ENCODE measurements around the gene SP4.

SP4 gene

GRCh38 chr7:21427871-21428658 is at the start of gene SP4:
SP4 (plus strand) TSS chr7:21428083; CDS start chr7:21428252, 169 bp downstream.
- Histone ChIP-seq H3K4me3 (ENCODE audit: low read depth, low read length) (peak within 1 kb of the TSS; percentile 97), H3K4me2 (ENCODE audit: low read length) (peak within 1 kb of the TSS; percentile 98), H3K36me3 (ENCODE audit: control insufficient read depth, insufficient read depth, low read length) (no peaks in the 10 kb centered on the region), H2AFZ (peak within 1 kb of the TSS; percentile 85), H3K4me1 (peaks cover 3% of the 10 kb centered on the region), H3K9me3 (ENCODE audit: control insufficient read depth, low read length) (no peaks in the 10 kb centered on the region), H3K27me3 (ENCODE audit: control insufficient read depth, insufficient read depth, low read length) (no peaks in the 10 kb centered on the region), H3K79me2 (peaks cover 10% of the 10 kb centered on the region), H3K27ac (peak within 1 kb of the TSS; percentile 84), H3K9ac (peak within 1 kb of the TSS; percentile 20)
- TF ChIP-seq, protein P1, sequence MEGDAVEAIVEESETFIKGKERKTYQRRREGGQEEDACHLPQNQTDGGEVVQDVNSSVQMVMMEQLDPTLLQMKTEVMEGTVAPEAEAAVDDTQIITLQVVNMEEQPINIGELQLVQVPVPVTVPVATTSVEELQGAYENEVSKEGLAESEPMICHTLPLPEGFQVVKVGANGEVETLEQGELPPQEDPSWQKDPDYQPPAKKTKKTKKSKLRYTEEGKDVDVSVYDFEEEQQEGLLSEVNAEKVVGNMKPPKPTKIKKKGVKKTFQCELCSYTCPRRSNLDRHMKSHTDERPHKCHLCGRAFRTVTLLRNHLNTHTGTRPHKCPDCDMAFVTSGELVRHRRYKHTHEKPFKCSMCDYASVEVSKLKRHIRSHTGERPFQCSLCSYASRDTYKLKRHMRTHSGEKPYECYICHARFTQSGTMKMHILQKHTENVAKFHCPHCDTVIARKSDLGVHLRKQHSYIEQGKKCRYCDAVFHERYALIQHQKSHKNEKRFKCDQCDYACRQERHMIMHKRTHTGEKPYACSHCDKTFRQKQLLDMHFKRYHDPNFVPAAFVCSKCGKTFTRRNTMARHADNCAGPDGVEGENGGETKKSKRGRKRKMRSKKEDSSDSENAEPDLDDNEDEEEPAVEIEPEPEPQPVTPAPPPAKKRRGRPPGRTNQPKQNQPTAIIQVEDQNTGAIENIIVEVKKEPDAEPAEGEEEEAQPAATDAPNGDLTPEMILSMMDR (IDR thresholded peaks at IDR 0.05): no peak

- no peak overlapping the region for H3K4me2 ChIP-seq (ENCODE audit: low read length)
- no peaks in the 10 kb centered on the region for H3K9me3 ChIP-seq (ENCODE audit: control insufficient read depth, low read length)
- H3K4me3 ChIP-seq (ENCODE audit: low read depth, low read length): no peak overlapping the region
- no peak overlapping the region for H3K27ac ChIP-seq
- no peak overlapping the region for H3K9ac ChIP-seq
- H3K79me2 ChIP-seq: no peaks in the 10 kb centered on the region
- no peaks in the 10 kb centered on the region for H3K27me3 ChIP-seq (ENCODE audit: control insufficient read depth, insufficient read depth, low read length)
- H3K36me3 ChIP-seq (ENCODE audit: control insufficient read depth, insufficient read depth, low read length): no peaks in the 10 kb centered on the region
- TF ChIP-seq, protein P1 (IDR thresholded peaks at IDR 0.05): no peak
- H3K4me1 ChIP-seq: no peaks in the 10 kb centered on the region
- H2AFZ ChIP-seq: no peak overlapping the region
These were observed 44.4 kb upstream of the SP4 start for GRCh38 chr7:21383227-21384220.

DNA sequence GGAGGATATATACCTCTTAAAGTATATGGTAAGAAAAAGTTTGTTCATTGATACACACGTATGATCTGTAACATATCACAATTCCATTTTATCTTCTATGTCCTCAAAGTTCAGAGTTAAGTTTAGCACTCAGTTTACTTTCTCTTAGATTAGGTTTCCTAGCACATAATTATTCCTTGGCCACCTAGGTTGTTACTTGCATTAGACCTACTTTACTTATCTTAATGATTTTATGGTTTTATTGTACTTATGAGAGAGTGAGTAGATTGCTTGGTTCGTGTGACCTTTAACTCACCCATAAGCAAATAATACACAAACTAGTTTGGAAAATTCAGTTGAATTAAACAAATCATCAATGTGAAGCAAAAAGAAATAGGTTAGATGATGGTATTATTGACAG is 33.9 kb upstream of the SP4 start:
- Histone ChIP-seq H3K9ac (no peak overlapping the region), H3K4me1 (no peaks in the 10 kb centered on the region), H3K79me2 (no peaks in the 10 kb centered on the region), H3K27ac (no peak overlapping the region), H3K27me3 (ENCODE audit: control insufficient read depth, insufficient read depth, low read length) (no peaks in the 10 kb centered on the region), H2AFZ (no peak overlapping the region), H3K4me3 (ENCODE audit: low read depth, low read length) (no peak overlapping the region), H3K9me3 (ENCODE audit: control insufficient read depth, low read length) (no peaks in the 10 kb centered on the region), H3K4me2 (ENCODE audit: low read length) (no peak overlapping the region), H3K36me3 (ENCODE audit: control insufficient read depth, insufficient read depth, low read length) (no peaks in the 10 kb centered on the region)
- TF ChIP-seq, protein P1 (IDR thresholded peaks at IDR 0.05): no peak

- no peaks in the 10 kb centered on the region for H3K27me3 ChIP-seq (ENCODE audit: control insufficient read depth, insufficient read depth, low read length)
- H3K4me2 ChIP-seq (ENCODE audit: low read length): no peak overlapping the region
- H3K4me3 ChIP-seq (ENCODE audit: low read depth, low read length): no peak overlapping the region
- no peak overlapping the region for H2AFZ ChIP-seq
- no peaks in the 10 kb centered on the region for H3K9me3 ChIP-seq (ENCODE audit: control insufficient read depth, low read length)
- no peaks in the 10 kb centered on the region for H3K36me3 ChIP-seq (ENCODE audit: control insufficient read depth, insufficient read depth, low read length)
- TF ChIP-seq, protein P1 (IDR thresholded peaks at IDR 0.05): no peak
- no peak overlapping the region for H3K27ac ChIP-seq
- H3K9ac ChIP-seq: no peak overlapping the region
- no peaks in the 10 kb centered on the region for H3K4me1 ChIP-seq
- no peaks in the 10 kb centered on the region for H3K79me2 ChIP-seq
These were observed 25.9 kb upstream of the SP4 start for GRCh38 chr7:21401944-21402343.
